Hepatocyte (in vitro differentiated cells): ENCODE measurements around the gene CCDC187.

Experiments
- EZH2 ChIP-seq: fragments of 200-600 bp; sonication (generic); IDR thresholded peaks from 2 replicates; pipeline ENCODE4 v1.6.1; 2016; ENCODE audit warnings: antibody characterized with exemption, mild to moderate bottlenecking, borderline replicate concordance
- TF ChIP-seq, protein P1 (sequence below): fragments of 200-600 bp; sonication (generic); IDR thresholded peaks from 2 replicates; pipeline ENCODE4 v1.5.1; 2016; ENCODE audit warnings: antibody characterized with exemption, mild to moderate bottlenecking; ENCODE audit not compliant: poor library complexity

DNA sequence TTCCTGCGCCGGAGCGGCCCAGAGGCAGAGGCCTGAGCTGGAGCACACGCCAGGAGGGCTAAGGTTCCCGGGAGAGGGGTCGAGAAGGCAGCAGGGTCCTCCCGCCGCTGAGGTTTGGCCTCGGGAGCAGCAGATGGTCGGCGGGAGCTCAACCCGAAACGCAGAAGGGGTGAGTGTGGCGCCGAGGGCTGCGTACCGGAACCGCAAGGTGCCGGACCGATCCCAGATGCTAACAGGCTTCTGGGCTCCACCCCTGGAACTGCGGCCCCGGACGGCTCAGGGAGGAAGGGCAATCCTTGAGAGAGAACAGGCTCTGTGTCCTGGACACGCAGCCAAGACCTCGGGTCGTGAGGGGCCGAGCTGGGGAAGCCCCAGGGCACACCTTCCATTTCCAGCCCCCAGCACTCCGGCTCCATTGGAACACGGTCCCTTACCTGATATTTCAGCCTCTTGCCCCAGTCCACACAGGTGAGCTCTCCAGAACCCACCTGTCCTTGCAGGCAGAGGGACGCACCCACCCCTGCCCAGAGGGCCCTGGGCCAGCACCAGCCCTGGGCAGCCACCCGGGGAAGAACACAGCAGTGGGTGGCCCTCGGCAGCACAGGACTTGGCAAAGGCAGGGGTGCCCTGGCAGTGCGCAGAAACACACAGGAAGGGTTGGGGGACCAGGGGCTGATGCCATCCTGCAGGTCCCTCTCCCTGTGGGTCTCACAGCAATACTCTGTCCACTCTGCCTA, 100.3 kb downstream of the CCDC187 start:
- TF ChIP-seq, protein P1, sequence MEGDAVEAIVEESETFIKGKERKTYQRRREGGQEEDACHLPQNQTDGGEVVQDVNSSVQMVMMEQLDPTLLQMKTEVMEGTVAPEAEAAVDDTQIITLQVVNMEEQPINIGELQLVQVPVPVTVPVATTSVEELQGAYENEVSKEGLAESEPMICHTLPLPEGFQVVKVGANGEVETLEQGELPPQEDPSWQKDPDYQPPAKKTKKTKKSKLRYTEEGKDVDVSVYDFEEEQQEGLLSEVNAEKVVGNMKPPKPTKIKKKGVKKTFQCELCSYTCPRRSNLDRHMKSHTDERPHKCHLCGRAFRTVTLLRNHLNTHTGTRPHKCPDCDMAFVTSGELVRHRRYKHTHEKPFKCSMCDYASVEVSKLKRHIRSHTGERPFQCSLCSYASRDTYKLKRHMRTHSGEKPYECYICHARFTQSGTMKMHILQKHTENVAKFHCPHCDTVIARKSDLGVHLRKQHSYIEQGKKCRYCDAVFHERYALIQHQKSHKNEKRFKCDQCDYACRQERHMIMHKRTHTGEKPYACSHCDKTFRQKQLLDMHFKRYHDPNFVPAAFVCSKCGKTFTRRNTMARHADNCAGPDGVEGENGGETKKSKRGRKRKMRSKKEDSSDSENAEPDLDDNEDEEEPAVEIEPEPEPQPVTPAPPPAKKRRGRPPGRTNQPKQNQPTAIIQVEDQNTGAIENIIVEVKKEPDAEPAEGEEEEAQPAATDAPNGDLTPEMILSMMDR: no peak
- peak; percentile 21 for TF ChIP-seq EZH2
